HepG2 (cell line): ENCODE data around the gene CA11. TPM values are rescaled to one million over a fixed set of nuclear protein-coding genes. Genes with fewer than 3 reads are reported as not detected.

Experiments used
- AGO2 ChIP-seq: fragments of 200-400 bp; formaldehyde crosslinking; optimal IDR thresholded peaks from 2 replicates; pipeline ENCODE3; 2017; ENCODE audit warnings: mild to moderate bottlenecking, low read depth, low read length, moderate library complexity
- CREM ChIP-seq, 2 experiments: sonication (generic) in 1 of 2; formaldehyde crosslinking in 1 of 2; IDR thresholded peaks; 2 replicates each; pipeline versions ENCODE4 v1.4.0 to v1.6.1; 2016 to 2020; ENCODE audit warnings: antibody characterized with exemption in 1 of 2, mild to moderate bottlenecking in 1 of 2, missing genetic modification reagents in 1 of 2
- CSRNP1 ChIP-seq: sonication (generic); formaldehyde crosslinking; IDR thresholded peaks from 2 replicates; pipeline ENCODE4 v1.8.1; 2023; ENCODE audit warnings: mild to moderate bottlenecking, missing genetic modification reagents
- FOXO4 ChIP-seq: sonication (generic); formaldehyde crosslinking; conservative IDR thresholded peaks from 2 replicates; pipeline ENCODE4 v1.8.1; 2023; ENCODE audit warnings: missing genetic modification reagents
- MTA1 ChIP-seq: sonication (generic); formaldehyde crosslinking; IDR thresholded peaks from 2 replicates; pipeline ENCODE4 v1.4.0; 2020; ENCODE audit warnings: missing genetic modification reagents, mild to moderate bottlenecking, borderline replicate concordance
- ZNF138 ChIP-seq: sonication (generic); formaldehyde crosslinking; IDR thresholded peaks from 2 replicates; pipeline ENCODE4 v1.5.0; 2020; ENCODE audit warnings: mild to moderate bottlenecking, low read depth, missing genetic modification reagents
- ZNF556 ChIP-seq: sonication (generic); formaldehyde crosslinking; IDR thresholded peaks from 2 replicates; pipeline ENCODE4 v1.4.0; 2020; ENCODE audit warnings: mild to moderate bottlenecking, missing genetic modification reagents, borderline replicate concordance
- polyA plus RNA-seq, 8 experiments: library from polyadenylated mRNA; depleted of rRNA in 3 of 8; stranded (reverse) in 7 of 8; unstranded in 1 of 8; fragments of >200 nt; fragmentation: Illumina TruSeq in 4 of 8; extraction: Trizol in 4 of 8; gene quantifications; 2 replicates each; pipeline versions ENCODE4 v1.2.1 to v1.2.3, GENCODE V29; 2011 to 2016; ENCODE audit warnings: low read depth in 4 of 8, missing spikeins in 1 of 8, mixed read lengths in 1 of 8; ENCODE audit not compliant: insufficient read depth in 1 of 8
- total RNA-seq, 5 experiments: library from RNA; depleted of rRNA; stranded (reverse); fragments of >200 nt; fragmentation: Illumina TruSeq; extraction: Trizol; gene quantifications; 2 replicates each; pipeline ENCODE4 v1.2.3, GENCODE V29; 2016; ENCODE audit warnings: low read depth in 1 of 5
- TF ChIP-seq, protein P1 (sequence below), 2 experiments: fragments of 450-650 bp in 1 of 2; sonication (generic) in 1 of 2; formaldehyde crosslinking in 1 of 2; IDR thresholded peaks; 2 replicates each; pipeline versions ENCODE4 v1.6.1 to v1.8.0; 2016 to 2022; ENCODE audit warnings: antibody characterized with exemption in 1 of 2, mild to moderate bottlenecking in 1 of 2, missing genetic modification reagents in 1 of 2
- TF ChIP-seq, protein P2 (sequence below): sonication (generic); formaldehyde crosslinking; IDR thresholded peaks from 2 replicates; pipeline ENCODE4 v1.4.0; 2020; ENCODE audit warnings: mild to moderate bottlenecking, missing genetic modification reagents

The CA11 gene
- total and polyA plus RNA-seq, 2 of the 13 experiments (the other 11 are each of a cell fraction or from before 2014, with no cell fraction given), result 0.41 to 0.58 TPM

DNA sequence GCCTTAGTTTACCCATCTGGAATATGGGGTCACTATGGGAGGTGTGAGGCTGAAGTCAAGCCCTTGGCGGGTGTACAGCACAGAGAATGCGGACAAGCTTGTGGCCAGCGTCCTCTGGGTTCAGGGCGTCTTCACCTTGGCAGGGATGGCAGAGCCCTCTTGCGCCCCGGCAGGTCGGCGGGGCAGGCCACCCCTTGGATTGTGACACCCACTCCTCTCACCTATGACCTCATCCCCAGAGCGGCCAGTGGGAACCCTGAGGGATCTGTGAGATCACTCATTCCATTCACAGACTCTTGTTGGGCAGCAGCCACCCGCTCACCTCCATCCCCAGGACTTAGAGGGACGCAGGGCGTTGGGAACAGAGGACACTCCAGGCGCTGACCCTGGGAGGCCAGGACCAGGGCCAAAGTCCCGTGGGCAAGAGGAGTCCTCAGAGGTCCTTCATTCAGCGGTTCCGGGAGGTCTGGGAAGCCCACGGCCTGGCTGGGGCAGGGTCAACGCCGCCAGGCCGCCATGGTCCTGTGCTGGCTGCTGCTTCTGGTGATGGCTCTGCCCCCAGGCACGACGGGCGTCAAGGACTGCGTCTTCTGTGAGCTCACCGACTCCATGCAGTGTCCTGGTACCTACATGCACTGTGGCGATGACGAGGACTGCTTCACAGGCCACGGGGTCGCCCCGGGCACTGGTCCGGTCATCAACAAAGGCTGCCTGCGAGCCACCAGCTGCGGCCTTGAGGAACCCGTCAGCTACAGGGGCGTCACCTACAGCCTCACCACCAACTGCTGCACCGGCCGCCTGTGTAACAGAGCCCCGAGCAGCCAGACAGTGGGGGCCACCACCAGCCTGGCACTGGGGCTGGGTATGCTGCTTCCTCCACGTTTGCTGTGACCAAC lies 39.3 kb downstream of the CA11 start, which contains the start of gene SPACA4 (continued):
- no peak for TF ChIP-seq CSRNP1 (CRISPR knock-in tag)
- TF ChIP-seq ZNF138 (CRISPR knock-in tag), result no peak
- TF ChIP-seq CREM (IDR thresholded peaks at IDR 0.05), result no peak
- TF ChIP-seq CREM (CRISPR knock-in tag; IDR thresholded peaks at IDR 0.05), result no peak
- no peak for TF ChIP-seq FOXO4 (CRISPR knock-in tag)
- peak; percentile 57 for TF ChIP-seq AGO2
- TF ChIP-seq, protein P1, sequence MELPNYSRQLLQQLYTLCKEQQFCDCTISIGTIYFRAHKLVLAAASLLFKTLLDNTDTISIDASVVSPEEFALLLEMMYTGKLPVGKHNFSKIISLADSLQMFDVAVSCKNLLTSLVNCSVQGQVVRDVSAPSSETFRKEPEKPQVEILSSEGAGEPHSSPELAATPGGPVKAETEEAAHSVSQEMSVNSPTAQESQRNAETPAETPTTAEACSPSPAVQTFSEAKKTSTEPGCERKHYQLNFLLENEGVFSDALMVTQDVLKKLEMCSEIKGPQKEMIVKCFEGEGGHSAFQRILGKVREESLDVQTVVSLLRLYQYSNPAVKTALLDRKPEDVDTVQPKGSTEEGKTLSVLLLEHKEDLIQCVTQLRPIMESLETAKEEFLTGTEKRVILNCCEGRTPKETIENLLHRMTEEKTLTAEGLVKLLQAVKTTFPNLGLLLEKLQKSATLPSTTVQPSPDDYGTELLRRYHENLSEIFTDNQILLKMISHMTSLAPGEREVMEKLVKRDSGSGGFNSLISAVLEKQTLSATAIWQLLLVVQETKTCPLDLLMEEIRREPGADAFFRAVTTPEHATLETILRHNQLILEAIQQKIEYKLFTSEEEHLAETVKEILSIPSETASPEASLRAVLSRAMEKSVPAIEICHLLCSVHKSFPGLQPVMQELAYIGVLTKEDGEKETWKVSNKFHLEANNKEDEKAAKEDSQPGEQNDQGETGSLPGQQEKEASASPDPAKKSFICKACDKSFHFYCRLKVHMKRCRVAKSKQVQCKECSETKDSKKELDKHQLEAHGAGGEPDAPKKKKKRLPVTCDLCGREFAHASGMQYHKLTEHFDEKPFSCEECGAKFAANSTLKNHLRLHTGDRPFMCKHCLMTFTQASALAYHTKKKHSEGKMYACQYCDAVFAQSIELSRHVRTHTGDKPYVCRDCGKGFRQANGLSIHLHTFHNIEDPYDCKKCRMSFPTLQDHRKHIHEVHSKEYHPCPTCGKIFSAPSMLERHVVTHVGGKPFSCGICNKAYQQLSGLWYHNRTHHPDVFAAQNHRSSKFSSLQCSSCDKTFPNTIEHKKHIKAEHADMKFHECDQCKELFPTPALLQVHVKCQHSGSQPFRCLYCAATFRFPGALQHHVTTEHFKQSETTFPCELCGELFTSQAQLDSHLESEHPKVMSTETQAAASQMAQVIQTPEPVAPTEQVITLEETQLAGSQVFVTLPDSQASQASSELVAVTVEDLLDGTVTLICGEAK (IDR thresholded peaks at IDR 0.05), result no peak
- TF ChIP-seq, protein P1 (CRISPR knock-in tag; IDR thresholded peaks at IDR 0.05), result no peak
- TF ChIP-seq MTA1 (CRISPR knock-in tag), result 0 out of 2 replicates have a peak, but pooled peaks have one; percentile 31
- TF ChIP-seq ZNF556 (CRISPR knock-in tag), result no peak
- TF ChIP-seq, protein P2, sequence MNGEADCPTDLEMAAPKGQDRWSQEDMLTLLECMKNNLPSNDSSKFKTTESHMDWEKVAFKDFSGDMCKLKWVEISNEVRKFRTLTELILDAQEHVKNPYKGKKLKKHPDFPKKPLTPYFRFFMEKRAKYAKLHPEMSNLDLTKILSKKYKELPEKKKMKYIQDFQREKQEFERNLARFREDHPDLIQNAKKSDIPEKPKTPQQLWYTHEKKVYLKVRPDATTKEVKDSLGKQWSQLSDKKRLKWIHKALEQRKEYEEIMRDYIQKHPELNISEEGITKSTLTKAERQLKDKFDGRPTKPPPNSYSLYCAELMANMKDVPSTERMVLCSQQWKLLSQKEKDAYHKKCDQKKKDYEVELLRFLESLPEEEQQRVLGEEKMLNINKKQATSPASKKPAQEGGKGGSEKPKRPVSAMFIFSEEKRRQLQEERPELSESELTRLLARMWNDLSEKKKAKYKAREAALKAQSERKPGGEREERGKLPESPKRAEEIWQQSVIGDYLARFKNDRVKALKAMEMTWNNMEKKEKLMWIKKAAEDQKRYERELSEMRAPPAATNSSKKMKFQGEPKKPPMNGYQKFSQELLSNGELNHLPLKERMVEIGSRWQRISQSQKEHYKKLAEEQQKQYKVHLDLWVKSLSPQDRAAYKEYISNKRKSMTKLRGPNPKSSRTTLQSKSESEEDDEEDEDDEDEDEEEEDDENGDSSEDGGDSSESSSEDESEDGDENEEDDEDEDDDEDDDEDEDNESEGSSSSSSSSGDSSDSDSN (CRISPR knock-in tag), result no peak
